ENCODE measurements around the gene TRA2A. TPM values are rescaled to one million over a fixed set of nuclear protein-coding genes. Genes with fewer than 3 reads are reported as not detected.

TRA2A gene
- total RNA-seq, 2 experiments from 2014 or later: 246 to 275 TPM

GRCh38 chr7:23456093-23456492 is 75.7 kb downstream of the TRA2A start:
- H3K4me1 ChIP-seq (ENCODE audit: insufficient read depth, low read length): no peaks in the 10 kb centered on the region
- ChIA-PET CTCF (no interaction called here), POLR2A (no interaction called here)
- intact Hi-C loops (cut with DNase I, micrococcal nuclease): no loop called here
- H3K4me3 ChIP-seq (ENCODE audit: low read length): no peak overlapping the region
- ATAC-seq (ENCODE audit: poor library complexity) (no peak), DNase-seq (no peak)
- Mint-ChIP-seq H3K27ac (no peak overlapping the region), H3K4me3 (no peak overlapping the region), H3K27me3 (peaks cover 49% of the 10 kb centered on the region), H3K9me3 (no peaks in the 10 kb centered on the region), H3K4me1 (ENCODE audit: low read depth) (no peaks in the 10 kb centered on the region), H3K36me3 (ENCODE audit: low read depth) (no peaks in the 10 kb centered on the region)
- peaks cover 7 to 50% of the 10 kb centered on the region in 2 experiments for H3K27me3 ChIP-seq (ENCODE audit: control insufficient read depth in 1 of 2, insufficient read depth in 2 of 2, low read length in 2 of 2)
- TF ChIP-seq, protein P1, sequence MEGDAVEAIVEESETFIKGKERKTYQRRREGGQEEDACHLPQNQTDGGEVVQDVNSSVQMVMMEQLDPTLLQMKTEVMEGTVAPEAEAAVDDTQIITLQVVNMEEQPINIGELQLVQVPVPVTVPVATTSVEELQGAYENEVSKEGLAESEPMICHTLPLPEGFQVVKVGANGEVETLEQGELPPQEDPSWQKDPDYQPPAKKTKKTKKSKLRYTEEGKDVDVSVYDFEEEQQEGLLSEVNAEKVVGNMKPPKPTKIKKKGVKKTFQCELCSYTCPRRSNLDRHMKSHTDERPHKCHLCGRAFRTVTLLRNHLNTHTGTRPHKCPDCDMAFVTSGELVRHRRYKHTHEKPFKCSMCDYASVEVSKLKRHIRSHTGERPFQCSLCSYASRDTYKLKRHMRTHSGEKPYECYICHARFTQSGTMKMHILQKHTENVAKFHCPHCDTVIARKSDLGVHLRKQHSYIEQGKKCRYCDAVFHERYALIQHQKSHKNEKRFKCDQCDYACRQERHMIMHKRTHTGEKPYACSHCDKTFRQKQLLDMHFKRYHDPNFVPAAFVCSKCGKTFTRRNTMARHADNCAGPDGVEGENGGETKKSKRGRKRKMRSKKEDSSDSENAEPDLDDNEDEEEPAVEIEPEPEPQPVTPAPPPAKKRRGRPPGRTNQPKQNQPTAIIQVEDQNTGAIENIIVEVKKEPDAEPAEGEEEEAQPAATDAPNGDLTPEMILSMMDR (IDR thresholded peaks at IDR 0.05): no peak
- no peaks in the 10 kb centered on the region for H3K9me3 ChIP-seq (ENCODE audit: control insufficient read depth in 1 of 2, insufficient read depth in 1 of 2, low read length in 2 of 2)
- H3K27ac ChIP-seq (ENCODE audit: low read depth in 1 of 2, low read length in 2 of 2): no peak overlapping the region
- no peaks in the 10 kb centered on the region for H3K36me3 ChIP-seq (ENCODE audit: insufficient read depth, low read length)

DNA sequence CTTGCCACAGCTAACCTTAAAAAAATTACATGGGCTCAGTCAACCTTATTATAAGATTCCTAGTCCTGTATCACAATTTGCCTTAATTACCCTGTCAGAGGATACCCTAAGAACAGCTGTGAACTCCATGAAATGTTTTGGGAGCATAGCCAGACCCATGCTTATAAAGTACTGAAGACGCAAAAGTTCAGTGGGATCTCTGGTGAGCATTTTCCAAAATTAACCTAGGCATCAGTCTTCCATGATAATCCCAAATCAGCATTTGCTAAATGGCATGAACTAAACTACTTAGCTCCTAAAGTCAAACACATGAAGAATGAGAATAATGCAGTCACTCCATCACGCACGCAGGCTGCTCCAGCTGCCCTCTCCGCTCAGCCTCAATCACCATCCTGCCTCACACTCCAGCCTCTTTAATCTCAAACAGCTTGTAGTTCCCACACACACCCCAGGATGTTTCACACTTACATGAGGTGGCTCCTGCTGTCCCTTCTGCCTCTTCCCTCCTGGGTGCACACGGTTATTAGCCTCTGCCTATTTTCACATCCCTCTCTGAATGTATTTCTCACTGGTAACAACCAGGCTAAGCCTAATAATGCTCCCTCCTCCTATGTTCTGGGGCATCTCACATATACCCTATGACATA is 76.8 kb downstream of the TRA2A start:
- no peaks in the 10 kb centered on the region for H3K9me3 Mint-ChIP-seq
- CTCF ChIA-PET: no interaction called here

More for the DNA sequence above, 76.8 kb downstream of the TRA2A start:
- intact Hi-C loops (cut with DNase I, micrococcal nuclease): no loop called here
- TF ChIP-seq, protein P1 (IDR thresholded peaks at IDR 0.05): no peak
- ATAC-seq (ENCODE audit: poor library complexity) (no peak), DNase-seq (no peak)
- H3K4me1 Mint-ChIP-seq (ENCODE audit: low read depth): no peaks in the 10 kb centered on the region
- no peak overlapping the region for H3K27ac Mint-ChIP-seq
- no peak overlapping the region for H3K4me3 Mint-ChIP-seq
- Histone ChIP-seq H3K27ac (ENCODE audit: low read depth in 1 of 2, low read length in 2 of 2) (no peak overlapping the region), H3K9me3 (ENCODE audit: control insufficient read depth in 1 of 2, insufficient read depth in 1 of 2, low read length in 2 of 2) (no peaks in the 10 kb centered on the region), H3K4me1 (ENCODE audit: insufficient read depth, low read length) (no peaks in the 10 kb centered on the region), H3K4me3 (ENCODE audit: low read length) (no peak overlapping the region), H3K36me3 (ENCODE audit: insufficient read depth, low read length) (no peaks in the 10 kb centered on the region), H3K27me3 (ENCODE audit: control insufficient read depth in 1 of 2, insufficient read depth in 2 of 2, low read length in 2 of 2) (peaks cover 4 to 39% of the 10 kb centered on the region in 2 experiments)
- POLR2A ChIA-PET: no interaction called here
- H3K27me3 Mint-ChIP-seq: peaks cover 56% of the 10 kb centered on the region
- H3K36me3 Mint-ChIP-seq (ENCODE audit: low read depth): no peaks in the 10 kb centered on the region

Other genes starting within 250 kb of the TRA2A start
- gene MALSU1, start 232.6 kb downstream of the TRA2A start, total RNA-seq: 10 to 100 TPM; 50.5 to 50.9 TPM
- gene IGF2BP3, start 61.5 kb downstream of the TRA2A start, total RNA-seq: not detected
- gene CCDC126, start 65.4 kb upstream of the TRA2A start, total RNA-seq: 10 to 100 TPM in 1 of 2 experiments, 1 to 10 TPM in 1; 8.3 to 10.3 TPM
- 1 to 10 TPM; 1.8 to 2.8 TPM for gene FAM221A, start 148.2 kb upstream of the TRA2A start, total RNA-seq
- under 1 TPM; 0.20 to 0.30 TPM for gene STK31, start 178.2 kb upstream of the TRA2A start, total RNA-seq